NCI-H2227 (cell line): Measurements from ENCODE around the gene COQ5.

Source experiments
- DNase-seq: peaks from one replicate; lab custom pipeline; 2025; ENCODE audit not compliant: unreplicated experiment; lab: John Stamatoyannopoulos, UW

COQ5 gene

GRCh38 chr12:120457133-120457532 is 71.8 kb downstream of the COQ5 start:
- no peak for DNase-seq

- no peak for DNase-seq
Observed at GRCh38 chr12:120455302-120455701, 73.7 kb downstream of the COQ5 start.

GRCh38 chr12:120453977-120454376 is 75.0 kb downstream of the COQ5 start:
- no peak for DNase-seq
